Measurements from ENCODE around the gene AATF. TPM values are rescaled to one million over a fixed set of nuclear protein-coding genes. Genes with fewer than 3 reads are reported as not detected.

AATF gene
- total and polyA plus RNA-seq, 10 donors: 28.7 to 59.0 (median 35.2) TPM

DNA sequence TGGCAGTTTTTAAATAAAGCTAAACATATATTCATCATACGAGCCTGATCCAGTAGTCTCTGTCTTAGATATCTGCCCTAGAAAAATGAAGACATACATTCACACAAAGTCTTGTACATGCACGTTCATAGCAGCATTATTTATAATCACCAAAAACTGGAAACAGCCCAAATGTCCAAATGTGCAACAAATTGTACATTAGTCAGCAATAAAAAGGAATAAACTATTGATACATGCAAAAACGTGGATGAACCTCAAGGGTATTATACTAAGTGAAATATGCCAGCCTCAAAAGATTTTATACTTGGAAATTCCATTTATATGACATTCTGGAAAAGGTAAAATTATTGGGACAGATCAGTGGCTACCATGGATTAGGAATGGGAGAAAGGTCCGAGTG is 22.8 kb downstream of the AATF start:
- no peak for DNase-seq
- no peak overlapping the region for H3K4me3 ChIP-seq
- intact Hi-C loops (cut with DNase I; ENCODE audit: low total_unique reads): no loop called here
- H3K27ac ChIP-seq: no peak overlapping the region
- peaks cover 0 to 5% (median 0%) of the 10 kb centered on the region in 6 donors for H3K4me1 ChIP-seq
- no peak for TF ChIP-seq CTCF (IDR thresholded peaks at IDR 0.05 in 8 of 11, conservative IDR thresholded peaks at IDR 0.05 in 3 of 11)
- no peak for TF ChIP-seq POLR2AphosphoS5 (IDR thresholded peaks at IDR 0.05)
- TF ChIP-seq POLR2A (IDR thresholded peaks at IDR 0.05): no peak
- WGBS, 5 donors: 88 to 91% (median 91%) methylated on average over 4 of the region's 4 CpGs
- peaks cover 0 to 50% (median 4%) of the 10 kb centered on the region in 6 donors for H3K36me3 ChIP-seq
- no peaks in the 10 kb centered on the region for H3K27me3 ChIP-seq (replicated peaks in 1 of 7)
- no peaks in the 10 kb centered on the region for H3K9me3 ChIP-seq

GRCh38 chr17:36972186-36972700 is 23.5 kb downstream of the AATF start:
- no peak overlapping the region for H3K4me3 ChIP-seq
- intact Hi-C loops (cut with DNase I; ENCODE audit: low total_unique reads): no loop called here
- H3K9me3 ChIP-seq: no peaks in the 10 kb centered on the region
- no peak for TF ChIP-seq POLR2A (IDR thresholded peaks at IDR 0.05)
- TF ChIP-seq POLR2AphosphoS5 (IDR thresholded peaks at IDR 0.05): no peak
- DNase-seq: no peak
- no peaks in the 10 kb centered on the region for H3K27me3 ChIP-seq (replicated peaks in 1 of 7)
- peaks cover 0 to 47% (median 4%) of the 10 kb centered on the region in 6 donors for H3K36me3 ChIP-seq
- peaks cover 0 to 7% (median 2%) of the 10 kb centered on the region in 6 donors for H3K4me1 ChIP-seq
- no peak overlapping the region for H3K27ac ChIP-seq

- Histone ChIP-seq H3K4me1 (peaks cover 0 to 13% (median 2%) of the 10 kb centered on the region in 6 donors), H3K27me3 (replicated peaks in 1 of 7) (no peaks in the 10 kb centered on the region), H3K9me3 (no peaks in the 10 kb centered on the region), H3K27ac (no peak overlapping the region), H3K36me3 (peaks cover 0 to 41% (median 4%) of the 10 kb centered on the region in 6 donors), H3K4me3 (no peak overlapping the region)
- intact Hi-C loops (cut with DNase I; ENCODE audit: low total_unique reads): no loop called here
- DNase-seq: no peak
- TF ChIP-seq POLR2A (IDR thresholded peaks at IDR 0.05) (no peak), POLR2AphosphoS5 (IDR thresholded peaks at IDR 0.05) (no peak)
- WGBS, 5 donors: 96 to 100% (median 97%) methylated on average over 1 of the region's 1 CpG
Observed at GRCh38 chr17:36972905-36973304, 24.2 kb downstream of the AATF start.

- no peak overlapping the region for H3K27ac ChIP-seq
- H3K4me1 ChIP-seq: peaks cover 0 to 43% (median 8%) of the 10 kb centered on the region in 6 donors
- DNase-seq: no peak
- intact Hi-C loops (cut with DNase I; ENCODE audit: low total_unique reads): no loop called here
- TF ChIP-seq POLR2A (IDR thresholded peaks at IDR 0.05) (no peak), CTCF (IDR thresholded peaks at IDR 0.05 in 8 of 11, conservative IDR thresholded peaks at IDR 0.05 in 3 of 11) (no peak), POLR2AphosphoS5 (IDR thresholded peaks at IDR 0.05) (no peak)
- no peak overlapping the region for H3K4me3 ChIP-seq
- 91 to 98% (median 93%) methylated on average over 1 of the region's 1 CpG for WGBS, 5 donors
- peaks cover 0 to 14% (median 0%) of the 10 kb centered on the region in 6 donors for H3K36me3 ChIP-seq
- H3K27me3 ChIP-seq (replicated peaks in 1 of 7): no peaks in the 10 kb centered on the region
- H3K9me3 ChIP-seq: no peaks in the 10 kb centered on the region
Observed at GRCh38 chr17:36975922-36976515, 27.3 kb downstream of the AATF start.

DNA sequence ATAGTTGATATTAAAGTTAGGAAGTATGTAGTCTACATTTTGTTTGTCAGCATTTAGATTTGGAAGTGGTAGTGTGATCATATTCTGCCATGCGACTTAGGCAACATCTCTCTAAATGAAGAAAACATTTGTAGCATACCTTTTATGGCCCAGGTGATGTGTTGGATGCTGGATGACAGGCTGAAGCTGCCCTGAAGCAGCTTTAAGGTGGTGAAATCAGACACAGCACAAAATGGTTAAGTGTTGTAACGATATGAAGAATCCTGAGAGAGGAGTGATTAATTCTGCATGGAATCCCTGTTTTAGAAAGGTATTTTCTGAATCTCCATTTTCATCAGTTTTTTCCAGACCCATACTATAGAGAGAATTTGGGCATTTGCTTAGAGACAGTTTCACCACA is 28.3 kb downstream of the AATF start:
- TF ChIP-seq CTCF (IDR thresholded peaks at IDR 0.05 in 8 of 11, conservative IDR thresholded peaks at IDR 0.05 in 3 of 11): no peak
- TF ChIP-seq POLR2AphosphoS5 (IDR thresholded peaks at IDR 0.05): no peak
- TF ChIP-seq POLR2A (IDR thresholded peaks at IDR 0.05): no peak
- Histone ChIP-seq H3K4me1 (peaks cover 0 to 43% (median 8%) of the 10 kb centered on the region in 6 donors), H3K4me3 (no peak overlapping the region), H3K27me3 (replicated peaks in 1 of 7) (no peaks in the 10 kb centered on the region), H3K27ac (no peak overlapping the region), H3K9me3 (no peaks in the 10 kb centered on the region), H3K36me3 (peaks cover 0 to 10% (median 0%) of the 10 kb centered on the region in 6 donors)
- intact Hi-C loops (cut with DNase I; ENCODE audit: low total_unique reads): no loop called here
- WGBS, 5 donors: 90 to 97% (median 94%) methylated on average over 2 of the region's 2 CpGs
- DNase-seq: no peak
